GM19043 (cell line): ENCODE measurements around the gene TRIM2.

ENCODE experiments used
- ATAC-seq: cut with Tn5 transposase; IDR thresholded peaks from one replicate; pipeline ENCODE4 v1.9.1; 2021; ENCODE audit warnings: low read depth; ENCODE audit not compliant: unreplicated experiment

TRIM2 gene

GRCh38 chr4:153269218-153269990 is 65.2 kb downstream of the TRIM2 start:
- no peak for ATAC-seq

GRCh38 chr4:153270361-153270760 is 66.1 kb downstream of the TRIM2 start:
- ATAC-seq, result no peak

GRCh38 chr4:153271820-153272219 is 67.6 kb downstream of the TRIM2 start:
- no peak for ATAC-seq

GRCh38 chr4:153273751-153274150 is 69.5 kb downstream of the TRIM2 start:
- no peak for ATAC-seq

- no peak for ATAC-seq
These were observed 70.7 kb downstream of the TRIM2 start for GRCh38 chr4:153274967-153275366.

GRCh38 chr4:153275380-153276276 is 71.4 kb downstream of the TRIM2 start:
- no peak for ATAC-seq

- no peak for ATAC-seq
These were observed 72.7 kb downstream of the TRIM2 start for GRCh38 chr4:153276971-153277370.

- no peak for ATAC-seq
These were observed 77.2 kb downstream of the TRIM2 start for GRCh38 chr4:153281476-153281875.

GRCh38 chr4:153282023-153282422 is 77.8 kb downstream of the TRIM2 start:
- ATAC-seq, result no peak

- ATAC-seq, result no peak
These were observed 79.0 kb downstream of the TRIM2 start for GRCh38 chr4:153283260-153283659.

- ATAC-seq, result no peak
These were observed 85.9 kb downstream of the TRIM2 start for GRCh38 chr4:153290134-153290533.

GRCh38 chr4:153291562-153291961 is 87.3 kb downstream of the TRIM2 start:
- no peak for ATAC-seq

GRCh38 chr4:153292897-153293741 is 88.9 kb downstream of the TRIM2 start:
- no peak for ATAC-seq

- no peak for ATAC-seq
These were observed 89.5 kb downstream of the TRIM2 start for GRCh38 chr4:153293742-153294057.

- ATAC-seq, result no peak
These were observed 90.4 kb downstream of the TRIM2 start for GRCh38 chr4:153294631-153295030.

GRCh38 chr4:153295131-153295755 is 91.0 kb downstream of the TRIM2 start:
- no peak for ATAC-seq

GRCh38 chr4:153296040-153296823 is 92.0 kb downstream of the TRIM2 start:
- no peak for ATAC-seq

- ATAC-seq, result no peak
These were observed 92.9 kb downstream of the TRIM2 start for GRCh38 chr4:153297116-153297515.

GRCh38 chr4:153310793-153311192 is 106.5 kb downstream of the TRIM2 start:
- ATAC-seq, result no peak

- ATAC-seq, result no peak
These were observed 110.7 kb downstream of the TRIM2 start for GRCh38 chr4:153314915-153315314.
